ENCODE measurements around the gene MB21D2. TPM values are rescaled to one million over a fixed set of nuclear protein-coding genes. Genes with fewer than 3 reads are reported as not detected.

The MB21D2 gene
- polyA plus RNA-seq, 1 donor (not counting 4 experiments of a cell fraction or from before 2014, with no cell fraction given), result 9.0 TPM

DNA sequence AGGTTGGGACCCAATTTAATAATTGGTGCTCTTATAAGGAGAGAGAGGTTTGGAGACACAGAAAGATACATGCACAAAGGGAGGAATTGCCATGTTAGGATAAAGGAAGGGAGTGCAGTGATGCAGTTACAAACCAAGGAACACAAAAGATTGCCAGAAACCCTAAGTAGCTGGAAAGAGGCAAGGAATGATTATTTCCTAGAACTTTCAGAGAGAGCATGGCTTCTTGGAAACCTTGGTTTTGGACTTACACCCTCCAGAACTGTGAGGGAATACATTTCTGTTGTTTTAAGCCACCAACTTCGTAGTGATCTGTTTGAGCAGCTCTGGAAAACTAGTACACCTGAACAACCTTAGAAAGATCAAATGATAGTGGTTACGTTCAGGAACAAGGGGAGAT, 25.0 kb upstream of the MB21D2 start:
- Histone ChIP-seq H4K20me1 (ENCODE audit: control insufficient read depth, extremely low read depth, insufficient read depth, low read length) (no peaks in the 10 kb centered on the region), H3K4me1 (ENCODE audit: control insufficient read depth, extremely low read depth, insufficient read depth, low read length) (peaks cover 8% of the 10 kb centered on the region), H3K4me2 (ENCODE audit: control insufficient read depth, extremely low read depth, insufficient read depth, low read depth, low read length) (no peak overlapping the region), H3K4me3 (ENCODE audit: control insufficient read depth in 2 of 3, extremely low read depth in 1 of 3, insufficient read depth in 2 of 3, low read depth in 1 of 3, low read length in 3 of 3) (no peak overlapping the region), H3K9ac (ENCODE audit: control insufficient read depth, extremely low read depth, insufficient read depth, low read length) (no peak overlapping the region), H3K9me1 (ENCODE audit: control insufficient read depth, extremely low read depth, insufficient read depth, low read length) (no peaks in the 10 kb centered on the region), H2AFZ (ENCODE audit: control insufficient read depth, low read length) (no peak overlapping the region), H3K27me3 (ENCODE audit: control insufficient read depth, extremely low read depth, insufficient read depth, low read length) (no peaks in the 10 kb centered on the region), H3K9me3 (ENCODE audit: control insufficient read depth, low read depth, low read length) (no peaks in the 10 kb centered on the region), H3K36me3 (ENCODE audit: control insufficient read depth in 2 of 2, extremely low read depth in 1 of 2, insufficient read depth in 2 of 2, low read length in 2 of 2) (no peaks in the 10 kb centered on the region), H3K27ac (ENCODE audit: control insufficient read depth, insufficient read depth, low read length) (no peak overlapping the region), H3K79me2 (ENCODE audit: control insufficient read depth, insufficient read depth, low read length) (no peaks in the 10 kb centered on the region)
- no peak for FAIRE-seq
- TF ChIP-seq, protein P1, sequence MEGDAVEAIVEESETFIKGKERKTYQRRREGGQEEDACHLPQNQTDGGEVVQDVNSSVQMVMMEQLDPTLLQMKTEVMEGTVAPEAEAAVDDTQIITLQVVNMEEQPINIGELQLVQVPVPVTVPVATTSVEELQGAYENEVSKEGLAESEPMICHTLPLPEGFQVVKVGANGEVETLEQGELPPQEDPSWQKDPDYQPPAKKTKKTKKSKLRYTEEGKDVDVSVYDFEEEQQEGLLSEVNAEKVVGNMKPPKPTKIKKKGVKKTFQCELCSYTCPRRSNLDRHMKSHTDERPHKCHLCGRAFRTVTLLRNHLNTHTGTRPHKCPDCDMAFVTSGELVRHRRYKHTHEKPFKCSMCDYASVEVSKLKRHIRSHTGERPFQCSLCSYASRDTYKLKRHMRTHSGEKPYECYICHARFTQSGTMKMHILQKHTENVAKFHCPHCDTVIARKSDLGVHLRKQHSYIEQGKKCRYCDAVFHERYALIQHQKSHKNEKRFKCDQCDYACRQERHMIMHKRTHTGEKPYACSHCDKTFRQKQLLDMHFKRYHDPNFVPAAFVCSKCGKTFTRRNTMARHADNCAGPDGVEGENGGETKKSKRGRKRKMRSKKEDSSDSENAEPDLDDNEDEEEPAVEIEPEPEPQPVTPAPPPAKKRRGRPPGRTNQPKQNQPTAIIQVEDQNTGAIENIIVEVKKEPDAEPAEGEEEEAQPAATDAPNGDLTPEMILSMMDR (optimal IDR thresholded peaks at IDR 0.05 in 1 of 3, IDR thresholded peaks at IDR 0.05 in 1 of 3, conservative IDR thresholded peaks at IDR 0.05 in 1 of 3; ENCODE audit: extremely low read depth in 1 of 3, insufficient read depth in 2 of 3, low read length in 3 of 3), result no peak
- no peak for TF ChIP-seq EZH2 (IDR thresholded peaks at IDR 0.05; ENCODE audit: low read length)
- dilution Hi-C loops (cut with MboI; ENCODE audit: extremely low pct_ligation_motif_present, low sequenced_read_pairs), result no loop called here
- DNase-seq (ENCODE audit: low read depth, low spot score), result no peak

DNA sequence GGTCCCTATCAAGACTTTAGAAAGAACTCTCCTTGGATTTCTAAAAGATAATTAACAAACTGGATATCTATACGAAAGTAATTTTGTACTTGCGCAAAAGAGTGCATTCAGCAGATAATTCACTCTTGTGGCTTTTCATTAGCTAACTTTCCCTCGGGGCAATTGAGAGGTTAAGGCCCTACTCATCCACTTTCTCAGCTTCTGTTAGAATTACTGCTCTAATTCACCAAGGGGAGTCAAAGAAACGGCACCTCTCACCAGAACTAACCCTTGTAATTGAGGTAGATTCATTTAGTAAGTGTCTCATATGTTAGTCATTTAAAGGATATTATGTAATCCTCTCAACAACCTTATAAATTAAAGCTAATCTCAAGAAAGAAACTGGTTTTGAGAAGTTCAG, 22.5 kb upstream of the MB21D2 start:
- no peaks in the 10 kb centered on the region for H3K36me3 ChIP-seq (ENCODE audit: control insufficient read depth in 2 of 2, extremely low read depth in 1 of 2, insufficient read depth in 2 of 2, low read length in 2 of 2)
- DNase-seq (ENCODE audit: low read depth, low spot score) (no peak), FAIRE-seq (peak; percentile 34)
- no peaks in the 10 kb centered on the region for H3K27me3 ChIP-seq (ENCODE audit: control insufficient read depth, extremely low read depth, insufficient read depth, low read length)
- H4K20me1 ChIP-seq (ENCODE audit: control insufficient read depth, extremely low read depth, insufficient read depth, low read length), result no peaks in the 10 kb centered on the region
- no peaks in the 10 kb centered on the region for H3K9me1 ChIP-seq (ENCODE audit: control insufficient read depth, extremely low read depth, insufficient read depth, low read length)
- H3K9me3 ChIP-seq (ENCODE audit: control insufficient read depth, low read depth, low read length), result no peaks in the 10 kb centered on the region
- dilution Hi-C loops (cut with MboI; ENCODE audit: extremely low pct_ligation_motif_present, low sequenced_read_pairs), result no loop called here
- H3K4me1 ChIP-seq (ENCODE audit: control insufficient read depth, extremely low read depth, insufficient read depth, low read length), result peaks cover 8% of the 10 kb centered on the region
- no peak overlapping the region for H2AFZ ChIP-seq (ENCODE audit: control insufficient read depth, low read length)
- H3K4me3 ChIP-seq (ENCODE audit: control insufficient read depth in 2 of 3, extremely low read depth in 1 of 3, insufficient read depth in 2 of 3, low read depth in 1 of 3, low read length in 3 of 3), result no peak overlapping the region
- H3K79me2 ChIP-seq (ENCODE audit: control insufficient read depth, insufficient read depth, low read length), result no peaks in the 10 kb centered on the region
- no peak overlapping the region for H3K27ac ChIP-seq (ENCODE audit: control insufficient read depth, insufficient read depth, low read length)
- H3K4me2 ChIP-seq (ENCODE audit: control insufficient read depth, extremely low read depth, insufficient read depth, low read depth, low read length), result peak overlapping the region; percentile 41
- TF ChIP-seq, protein P1 (optimal IDR thresholded peaks at IDR 0.05 in 1 of 3, IDR thresholded peaks at IDR 0.05 in 1 of 3, conservative IDR thresholded peaks at IDR 0.05 in 1 of 3; ENCODE audit: extremely low read depth in 1 of 3, insufficient read depth in 2 of 3, low read length in 3 of 3), result no peak
- TF ChIP-seq EZH2 (IDR thresholded peaks at IDR 0.05; ENCODE audit: low read length), result no peak
- H3K9ac ChIP-seq (ENCODE audit: control insufficient read depth, extremely low read depth, insufficient read depth, low read length), result no peak overlapping the region
